A673 (cell line): ENCODE data around the gene SLC7A1.

Source experiments
- CTCF ChIP-seq: fragments of 300-800, 200-600 bp; sonication (generic); conservative IDR thresholded peaks from 2 replicates; pipeline ENCODE4 v1.5.1; 2017; ENCODE audit warnings: low read depth, mild to moderate bottlenecking, antibody characterized with exemption, low read length, moderate library complexity, mixed read lengths
- EZH2 ChIP-seq: fragments of 200-600 bp; sonication (generic); IDR thresholded peaks from 2 replicates; pipeline ENCODE4 v1.6.1; 2017; ENCODE audit warnings: borderline replicate concordance, low read depth, mild to moderate bottlenecking, mixed read lengths, antibody characterized with exemption, low read length; ENCODE audit not compliant: poor library complexity, severe bottlenecking

- no peak for TF ChIP-seq EZH2
- TF ChIP-seq CTCF, result no peak
Observed at GRCh38 chr13:29521336-29521735, 74.2 kb downstream of the SLC7A1 start.
